B cell (primary cell): ENCODE measurements around the gene SLC2A4. TPM values are rescaled to one million over a fixed set of nuclear protein-coding genes. Genes with fewer than 3 reads are reported as not detected.
A peak's percentile ranks its signal among the peaks of the same experiment; 100 is the strongest.

Experiments used
- ATAC-seq: fragments of 200-7000 bp; cut with Tn5 transposase; one replicate; pipeline ENCODE4 v1.10.0; 2021; ENCODE audit warnings: low read depth, mild to moderate bottlenecking, moderate number of reproducible peaks, moderate library complexity
- CTCF ChIA-PET: fragments of 350-600 bp; sonication (Branson Sonifier 250); formaldehyde crosslinking; loops from one replicate; lab custom pipeline; 2021; ENCODE audit warnings: antibody characterized with exemption, inconsistent platforms; lab: Charles Lee
- POLR2A ChIA-PET: fragments of 350-600 bp; sonication (Branson Sonifier 250); formaldehyde crosslinking; loops from one replicate; lab custom pipeline; 2021; ENCODE audit warnings: antibody characterized with exemption; lab: Charles Lee
- DNase-seq: peaks from one replicate; pipeline ENCODE4 v3.0.0; 2013
- H2AFZ ChIP-seq: 2 replicates; pipeline ENCODE4 v1.6.1; 2012; ENCODE audit warnings: mild to moderate bottlenecking, low read depth, low read length; ENCODE audit not compliant: insufficient read depth, poor library complexity, severe bottlenecking
- H3K27ac ChIP-seq, 2 donors: 1 replicate in 1 of 2; 2 replicates in 1 of 2; pipeline ENCODE4 v1.5.1; 2012 to 2013; ENCODE audit warnings: low read length in 2 of 2, mild to moderate bottlenecking in 2 of 2, moderate library complexity in 1 of 2
- H3K27me3 ChIP-seq, 4 experiments: fragments of 200-600 bp in 1 of 4; sonication (generic) in 1 of 4; replicated peaks in 1 of 4; 1 replicate in 2 of 4; 2 replicates in 2 of 4; pipeline versions ENCODE4 v1.6.1 to v1.7.0; 2013 to 2016; ENCODE audit warnings: low read length in 3 of 4, mild to moderate bottlenecking in 2 of 4, mixed read lengths in 1 of 4, moderate library complexity in 1 of 4; ENCODE audit not compliant: insufficient read depth in 4 of 4, control insufficient read depth in 3 of 4; ENCODE audit errors: control extremely low read depth in 1 of 4
- H3K36me3 ChIP-seq, 2 experiments: replicated peaks in 1 of 2; 1 replicate in 1 of 2; 2 replicates in 1 of 2; pipeline versions ENCODE4 v1.6.1 to v1.7.1; 2013; ENCODE audit warnings: low read length in 1 of 2; ENCODE audit not compliant: insufficient read depth in 2 of 2, control insufficient read depth in 1 of 2; ENCODE audit errors: control extremely low read depth in 1 of 2, extremely low read depth in 1 of 2
- H3K4me1 ChIP-seq, 2 donors: fragments of 200-600 bp in 1 of 2; sonication (generic) in 1 of 2; 1 replicate in 1 of 2; 2 replicates in 1 of 2; pipeline versions ENCODE4 v1.5.1 to v1.6.1; 2013 to 2017; ENCODE audit warnings: low read length in 2 of 2; ENCODE audit not compliant: control insufficient read depth in 2 of 2, insufficient read depth in 2 of 2
- H3K4me2 ChIP-seq: replicated peaks from 2 replicates; pipeline ENCODE3; 2012; ENCODE audit warnings: mild to moderate bottlenecking, low read depth, low read length; ENCODE audit not compliant: poor library complexity, severe bottlenecking
- H3K4me3 ChIP-seq, 5 experiments: fragments of 200-600 bp in 1 of 5; sonication (generic) in 1 of 5; 1 replicate in 3 of 5; 2 replicates in 2 of 5; pipeline versions ENCODE4 v1.5.1 to v1.7.0; 2011 to 2016; ENCODE audit warnings: low read length in 4 of 5, mild to moderate bottlenecking in 4 of 5, low read depth in 2 of 5, control low read depth in 1 of 5, moderate library complexity in 1 of 5; ENCODE audit not compliant: insufficient read depth in 1 of 5; ENCODE audit errors: control extremely low read depth in 1 of 5, extremely low read depth in 1 of 5
- H3K79me2 ChIP-seq: fragments of 200-600 bp; sonication (generic); one replicate; pipeline ENCODE4 v1.6.0; 2016; ENCODE audit warnings: low read length; ENCODE audit not compliant: control insufficient read depth, insufficient read depth
- H3K9ac ChIP-seq: fragments of 200-600 bp; sonication (generic); 2 replicates; pipeline ENCODE4 v1.6.1; 2017; ENCODE audit warnings: mild to moderate bottlenecking, low read length, moderate library complexity
- H3K9me3 ChIP-seq, 3 donors: one replicate each; pipeline versions ENCODE4 v1.6.1 to v1.7.1; 2013; ENCODE audit warnings: low read length in 2 of 3; ENCODE audit not compliant: control insufficient read depth in 2 of 3, insufficient read depth in 1 of 3; ENCODE audit errors: control extremely low read depth in 1 of 3
- H4K20me1 ChIP-seq: 2 replicates; pipeline ENCODE4 v1.6.0; 2012; ENCODE audit warnings: mild to moderate bottlenecking, low read length; ENCODE audit not compliant: insufficient read depth, control insufficient read depth, poor library complexity, severe bottlenecking
- H3K27ac Mint-ChIP-seq: one replicate; pipeline ENCODE4 v1.8.0; 2021; ENCODE audit warnings: mixed read lengths
- H3K27me3 Mint-ChIP-seq: one replicate; pipeline ENCODE4 v1.8.0; 2021; ENCODE audit warnings: mixed read lengths
- H3K4me1 Mint-ChIP-seq: one replicate; pipeline ENCODE4 v1.8.0; 2021; ENCODE audit warnings: mixed read lengths
- H3K4me3 Mint-ChIP-seq: one replicate; pipeline ENCODE4 v1.8.0; 2021; ENCODE audit warnings: mixed read lengths
- H3K9me3 Mint-ChIP-seq: one replicate; pipeline ENCODE4 v1.8.0; 2022; ENCODE audit warnings: mixed read lengths; ENCODE audit not compliant: insufficient read depth
- CTCF ChIP-seq: fragments of 200-600 bp; IDR thresholded peaks from one replicate; pipeline ENCODE4 v1.8.0; 2022; ENCODE audit warnings: antibody characterized with exemption, mild to moderate bottlenecking
- EZH2 ChIP-seq: IDR thresholded peaks from 2 replicates; pipeline ENCODE4 v1.6.1; 2012; ENCODE audit warnings: borderline replicate concordance, low read depth, mild to moderate bottlenecking, moderate library complexity, low read length; ENCODE audit not compliant: insufficient read depth, poor library complexity, severe bottlenecking
- WGBS: methylation state at CpG from one replicate; pipeline ENCODE4 v1.1.5; 2013; ENCODE audit warnings: missing lambda C conversion rate; ENCODE audit not compliant: insufficient coverage; 5-methylcytosine and 5-hydroxymethylcytosine counted together
- intact Hi-C: fragments of 100-400 bp; cut with micrococcal nuclease; formaldehyde crosslinking; loops from one replicate; pipeline ENCODE4 v1.10.0; 2022
- polyA plus RNA-seq: library from polyadenylated mRNA; depleted of rRNA; stranded (reverse); fragments of >200 nt; gene quantifications from 2 replicates; pipeline ENCODE4 v1.2.3, GENCODE V29; 2012
- total RNA-seq, 2 donors: library from RNA; stranded (reverse); fragments of 120-200 nt in 1 of 2; gene quantifications; 1 replicate in 1 of 2; 2 replicates in 1 of 2; pipeline versions ENCODE4 v1.2.3 to v1.2.4, GENCODE V29; 2013 to 2022

SLC2A4 gene
- total and polyA plus RNA-seq, 2 donors (not counting 1 experiment from before 2014, with no cell fraction given) = not detected

DNA sequence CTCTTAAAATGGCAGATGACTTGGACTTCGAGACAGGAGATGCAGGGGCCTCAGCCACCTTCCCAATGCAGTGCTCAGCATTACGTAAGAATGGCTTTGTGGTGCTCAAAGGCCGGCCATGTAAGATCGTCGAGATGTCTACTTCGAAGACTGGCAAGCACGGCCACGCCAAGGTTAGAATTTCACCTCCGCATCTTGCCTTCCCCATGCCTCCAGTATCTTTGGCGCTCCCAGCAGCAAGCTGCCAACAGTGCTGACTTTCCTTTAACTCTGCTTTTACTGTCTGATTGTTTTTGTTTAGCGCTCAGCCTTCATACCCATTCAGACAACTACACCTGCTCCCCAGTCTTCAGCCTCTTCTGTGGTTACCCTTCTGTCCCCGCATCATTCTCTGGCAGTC, 28.1 kb downstream of the SLC2A4 start:
- Mint-ChIP-seq H3K27me3 (no peaks in the 10 kb centered on the region), H3K9me3 (no peaks in the 10 kb centered on the region), H3K4me1 (peaks cover 63% of the 10 kb centered on the region), H3K4me3 (peak overlapping the region; percentile 95), H3K27ac (peak overlapping the region; percentile 97)
- no peaks in the 10 kb centered on the region for H3K27me3 ChIP-seq
- peak overlapping the region; percentile 97 for H3K9ac ChIP-seq
- peak overlapping the region; percentile 98 to 99 for H3K27ac ChIP-seq
- H3K4me3 ChIP-seq = peak overlapping the region in 4 of 5 experiments; percentile 81 to 96 (median 95)
- H3K4me1 ChIP-seq = peaks cover 27 to 57% of the 10 kb centered on the region in 2 donors
- H3K79me2 ChIP-seq = peaks cover 65% of the 10 kb centered on the region
- H3K9me3 ChIP-seq = no peaks in the 10 kb centered on the region
- intact Hi-C loops = loop anchor here (5.0 kb wide), 1 partner anchor 148 kb away; no protein-coding TSS in a partner anchor
- H3K4me2 ChIP-seq = peak overlapping the region; percentile 93
- peaks cover 5 to 50% of the 10 kb centered on the region in 2 experiments for H3K36me3 ChIP-seq
- WGBS = 77% methylated on average over 11 of the region's 12 CpGs
- ChIA-PET POLR2A (interaction anchor here (0.6 to 1.9 kb wide), 7 partner anchors 14 to 864 kb away, joined by 3 to 18 read pairs (median 4); partner anchors contain the start of genes NEURL4 and TP53), CTCF (interaction anchor here (0.9 to 1.9 kb wide), 7 partner anchors 12 to 44 kb away, joined by 3 to 5 read pairs (median 5); no protein-coding TSS in a partner anchor)
- H2AFZ ChIP-seq = no peak overlapping the region
- no peak for DNase-seq
- no peak for TF ChIP-seq EZH2
- TF ChIP-seq CTCF = no peak
- no peak for ATAC-seq
- peaks cover 65% of the 10 kb centered on the region for H4K20me1 ChIP-seq

DNA sequence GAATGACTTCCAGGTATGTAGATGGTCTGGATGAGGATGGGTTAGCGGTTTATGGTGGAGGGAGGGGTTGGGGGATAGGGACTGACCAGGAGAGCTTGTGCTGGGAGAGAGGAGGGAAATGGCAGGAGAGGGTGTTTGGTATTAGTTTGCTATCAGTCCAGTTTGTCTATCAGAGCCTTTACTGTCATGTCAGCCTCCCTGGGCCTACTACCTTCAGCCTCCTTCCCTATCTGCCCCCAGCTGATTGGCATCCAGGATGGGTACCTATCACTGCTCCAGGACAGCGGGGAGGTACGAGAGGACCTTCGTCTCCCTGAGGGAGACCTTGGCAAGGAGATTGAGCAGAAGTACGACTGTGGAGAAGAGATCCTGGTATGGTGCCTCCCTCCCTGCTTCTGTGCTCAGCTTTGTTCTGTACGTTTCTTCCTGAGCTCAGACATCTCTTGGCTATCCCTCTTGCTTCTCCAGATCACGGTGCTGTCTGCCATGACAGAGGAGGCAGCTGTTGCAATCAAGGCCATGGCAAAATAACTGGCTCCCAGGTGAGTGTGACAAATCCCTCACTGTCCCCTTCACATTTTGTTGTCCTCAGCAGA, 29.7 kb downstream of the SLC2A4 start:
- Histone ChIP-seq H2AFZ (no peak overlapping the region), H3K9me3 (no peaks in the 10 kb centered on the region), H3K36me3 (peaks cover 5 to 55% of the 10 kb centered on the region in 2 experiments), H3K4me1 (peaks cover 34 to 65% of the 10 kb centered on the region in 2 donors), H3K4me3 (no peak overlapping the region), H3K27ac (peak overlapping the region in 1 of 2 donors; percentile 99), H3K79me2 (peaks cover 73% of the 10 kb centered on the region), H4K20me1 (peaks cover 68% of the 10 kb centered on the region), H3K27me3 (no peaks in the 10 kb centered on the region), H3K9ac (no peak overlapping the region), H3K4me2 (no peak overlapping the region)
- no peaks in the 10 kb centered on the region for H3K9me3 Mint-ChIP-seq
- TF ChIP-seq EZH2 (no peak), CTCF (no peak)
- intact Hi-C loops = no loop called here
- 98% methylated on average over 6 of the region's 7 CpGs for WGBS
- peak overlapping the region; percentile 97 for H3K27ac Mint-ChIP-seq
- CTCF ChIA-PET = interaction anchor here (1.0 to 1.8 kb wide), 2 partner anchors 15 to 30 kb away, joined by 3 to 4 read pairs; partner anchors contain the start of gene SLC2A4
- ATAC-seq = no peak
- no peaks in the 10 kb centered on the region for H3K27me3 Mint-ChIP-seq
- H3K4me3 Mint-ChIP-seq = peak overlapping the region; percentile 95
- POLR2A ChIA-PET = interaction anchor here (0.6 to 0.8 kb wide), 2 partner anchors 36 to 38 kb away, joined by 3 to 7 read pairs; no protein-coding TSS in a partner anchor
- DNase-seq = no peak
- H3K4me1 Mint-ChIP-seq = peaks cover 73% of the 10 kb centered on the region
